GM19025 (cell line): ENCODE measurements around the gene C5orf15.
"Not testable (repeated sequence)": the region's sequence is repeated elsewhere in the genome, so short reads cannot be mapped to it uniquely, and the experiment has no call there.

Experiments used
- ATAC-seq: cut with Tn5 transposase; IDR thresholded peaks from one replicate; pipeline ENCODE4 v1.9.1; 2021; ENCODE audit warnings: mild to moderate bottlenecking, low read depth, moderate library complexity; ENCODE audit not compliant: unreplicated experiment

The C5orf15 gene

GRCh38 chr5:133994990-133995333 lies 26.5 kb upstream of the C5orf15 start:
- ATAC-seq = no peak

DNA sequence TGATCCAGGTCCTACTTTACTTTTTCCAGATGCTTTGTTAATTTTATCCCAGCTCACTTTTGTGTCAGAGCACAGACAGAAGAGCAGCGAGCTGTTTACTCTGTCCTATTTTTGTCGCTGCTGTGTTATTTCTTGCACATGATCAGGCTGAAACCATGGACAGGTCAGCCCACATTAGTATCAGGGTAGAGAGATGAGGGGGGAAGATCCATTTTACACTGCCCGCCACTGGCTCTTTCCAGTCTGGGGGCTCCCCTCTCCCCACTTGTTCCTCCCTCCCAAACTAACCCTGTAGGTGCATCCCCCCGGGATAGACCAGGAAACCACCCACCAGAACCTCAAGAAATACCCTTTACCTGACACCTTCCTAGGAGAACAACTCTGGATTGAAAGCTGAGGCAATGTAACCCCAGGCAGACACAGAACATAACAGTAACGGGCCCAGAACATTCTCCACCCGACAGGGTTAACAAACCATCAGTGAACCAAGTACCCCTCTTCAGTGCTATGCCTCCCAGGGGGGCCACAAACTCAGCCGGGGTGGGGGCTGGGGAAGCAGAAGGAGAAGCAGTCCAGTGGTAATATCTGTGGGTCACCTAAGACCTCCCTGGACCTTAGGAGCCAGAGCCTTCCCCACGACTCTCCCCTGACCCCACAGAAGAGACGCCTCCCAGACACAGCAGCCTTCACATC lies 26.0 kb upstream of the C5orf15 start:
- ATAC-seq = no peak

- no peak for ATAC-seq
Observed at GRCh38 chr5:133993185-133993936, 24.9 kb upstream of the C5orf15 start.

- no peak for ATAC-seq
Observed at GRCh38 chr5:133992429-133993155, 24.2 kb upstream of the C5orf15 start.

DNA sequence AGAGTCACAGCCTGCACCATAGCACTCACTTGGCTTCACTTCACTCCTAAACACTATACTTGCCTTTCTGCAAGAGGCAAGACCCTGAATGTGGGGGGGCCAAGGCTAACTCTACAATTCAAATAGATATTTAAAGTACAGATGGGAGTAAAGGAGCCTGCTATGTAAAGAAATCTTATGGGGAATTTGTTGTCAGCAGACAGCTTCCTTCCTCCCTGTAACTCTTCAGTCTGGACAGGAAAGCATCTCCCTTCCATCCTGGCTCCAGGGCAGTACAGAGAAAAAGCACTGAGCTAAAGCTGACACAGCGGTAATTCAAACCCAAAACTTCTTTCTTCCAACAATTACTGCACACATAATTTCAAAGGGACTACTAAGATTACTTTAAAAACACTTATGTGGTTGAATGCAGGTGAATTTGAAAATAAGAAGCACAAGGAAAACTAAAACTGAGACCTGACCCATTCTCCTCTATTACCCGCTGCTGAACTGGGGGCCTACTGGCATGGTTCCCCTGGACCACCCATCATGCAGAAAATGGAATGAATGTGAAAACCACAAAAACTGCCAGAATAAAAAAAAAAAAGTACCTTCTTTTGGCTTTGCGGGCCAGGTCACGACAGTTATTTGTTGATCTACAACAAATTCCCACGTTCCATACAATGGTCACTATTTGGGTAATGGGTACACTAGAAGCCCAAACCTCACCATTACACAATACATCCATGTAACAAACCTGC lies 22.9 kb upstream of the C5orf15 start:
- no peak for ATAC-seq

DNA sequence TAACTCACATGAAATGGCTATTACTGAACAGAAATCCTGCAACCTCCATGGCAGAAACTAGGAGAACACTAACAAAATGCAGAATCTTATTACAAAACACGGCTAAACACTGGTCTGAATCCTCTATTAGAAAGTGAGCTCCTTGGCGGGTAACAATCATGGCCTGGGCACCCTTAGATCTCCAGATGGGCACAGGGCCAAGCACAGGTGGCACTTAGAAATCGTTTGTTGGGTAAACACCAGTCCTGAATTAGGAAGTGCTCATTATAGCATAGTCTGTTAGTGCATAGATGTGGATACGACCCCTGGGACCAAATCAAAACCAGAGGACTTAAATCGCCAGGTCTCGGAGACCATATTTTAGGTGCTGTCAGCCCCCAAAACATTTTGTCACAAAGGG lies 22.0 kb upstream of the C5orf15 start:
- ATAC-seq = no peak

GRCh38 chr5:133985540-133986180 lies 17.2 kb upstream of the C5orf15 start:
- no peak for ATAC-seq

DNA sequence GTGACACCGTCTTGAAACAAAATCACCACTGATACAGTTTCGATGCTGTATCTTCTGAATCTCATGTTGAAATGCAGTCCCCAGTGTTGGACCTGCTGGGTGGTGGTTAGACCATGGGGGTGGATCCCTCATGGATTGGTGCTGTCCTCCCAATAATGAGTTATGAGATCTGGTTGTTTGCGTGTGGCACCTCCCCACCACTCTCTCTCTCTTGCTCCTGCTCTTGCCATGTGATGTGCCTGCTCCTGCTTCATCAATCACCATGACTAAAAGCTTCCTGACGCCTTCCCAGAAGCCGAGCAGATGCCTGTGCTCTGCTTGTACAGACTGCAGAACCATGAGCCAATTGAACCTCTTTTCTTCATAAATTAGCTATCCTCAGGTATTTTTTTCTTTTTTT lies 15.2 kb upstream of the C5orf15 start:
- no peak for ATAC-seq

- ATAC-seq = no peak
Observed at GRCh38 chr5:133981714-133982113, 13.3 kb upstream of the C5orf15 start.

DNA sequence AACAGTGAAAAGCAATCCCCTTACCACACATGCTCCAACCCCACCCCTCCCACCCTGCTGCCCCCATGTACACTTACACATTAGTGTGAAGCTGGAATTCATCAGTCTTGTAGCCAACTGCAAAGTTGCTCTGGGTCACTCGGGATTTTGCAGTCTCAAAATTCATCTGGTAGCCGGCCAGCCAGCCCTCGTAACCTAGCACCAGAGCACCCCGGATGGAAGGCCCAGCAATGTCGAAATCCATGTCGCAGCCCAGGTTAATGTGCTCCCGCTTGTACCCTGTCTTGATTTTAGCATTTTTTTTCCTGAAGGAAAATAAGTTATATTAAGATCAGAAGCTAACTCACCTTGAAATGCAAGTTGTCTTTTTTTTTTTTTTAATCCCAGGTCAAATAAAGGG lies 12.2 kb upstream of the C5orf15 start:
- ATAC-seq = no peak

GRCh38 chr5:133978943-133979342 lies 10.5 kb upstream of the C5orf15 start:
- no peak for ATAC-seq

DNA sequence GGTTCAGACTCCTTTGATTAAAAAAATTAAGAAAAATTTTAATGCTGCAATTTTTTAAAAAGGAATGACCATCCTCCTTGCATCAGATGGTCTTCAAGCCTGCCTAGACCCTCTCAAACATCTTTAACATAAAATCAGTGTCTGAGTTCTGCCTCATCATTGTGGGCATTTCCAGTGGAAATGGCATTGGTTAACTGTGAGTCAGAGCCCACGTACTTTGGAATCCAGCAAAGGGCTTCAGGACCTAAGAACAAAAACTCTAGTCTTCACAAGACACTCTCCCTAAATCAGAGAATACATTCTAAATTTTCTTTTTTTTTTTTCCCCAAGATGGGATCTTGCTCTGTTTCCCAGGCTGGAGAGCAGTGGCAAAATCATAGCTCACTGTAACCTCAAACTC lies 9.4 kb upstream of the C5orf15 start:
- no peak for ATAC-seq

GRCh38 chr5:133977161-133977787 lies 8.8 kb upstream of the C5orf15 start:
- peak; percentile 69 for ATAC-seq

DNA sequence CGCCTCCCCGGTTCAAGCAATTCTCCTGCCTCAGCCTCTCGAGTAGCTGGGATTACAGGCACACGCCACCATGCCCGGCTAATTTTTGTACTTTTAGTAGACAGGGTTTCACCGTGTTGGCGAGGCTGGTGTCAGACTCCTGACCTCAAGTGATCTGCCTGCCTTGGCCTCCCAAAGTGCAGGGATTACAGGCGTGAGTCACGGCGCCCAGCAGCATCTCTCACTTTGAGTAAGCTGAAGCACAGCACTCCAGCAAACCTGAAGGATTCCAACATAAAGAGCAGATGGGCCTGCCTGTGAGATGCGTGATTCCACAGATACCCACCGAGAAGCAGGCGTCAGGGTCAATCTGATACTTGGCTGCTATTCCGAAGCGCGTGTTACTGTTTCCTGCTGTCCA lies 7.1 kb upstream of the C5orf15 start:
- ATAC-seq = not testable (repeated sequence)

DNA sequence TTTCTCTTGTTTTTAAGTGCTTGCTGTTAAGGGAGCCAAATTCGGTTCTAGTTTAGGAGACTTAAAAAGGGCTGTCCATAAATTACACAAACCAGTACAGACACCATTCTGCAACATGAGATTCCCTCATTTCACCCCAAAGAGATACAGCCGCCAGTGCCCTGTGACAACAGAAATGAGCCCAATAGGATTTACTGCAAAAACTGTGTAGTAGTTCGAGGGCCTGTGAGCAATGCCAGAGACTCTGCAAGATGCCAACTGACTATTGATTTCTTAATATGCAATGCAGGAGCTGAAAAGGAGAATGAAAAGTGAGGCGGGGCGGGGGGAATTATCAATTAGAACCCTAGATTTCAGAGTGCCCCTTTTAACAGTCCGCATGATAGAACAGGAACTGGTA lies 5.7 kb upstream of the C5orf15 start:
- ATAC-seq = no peak

DNA sequence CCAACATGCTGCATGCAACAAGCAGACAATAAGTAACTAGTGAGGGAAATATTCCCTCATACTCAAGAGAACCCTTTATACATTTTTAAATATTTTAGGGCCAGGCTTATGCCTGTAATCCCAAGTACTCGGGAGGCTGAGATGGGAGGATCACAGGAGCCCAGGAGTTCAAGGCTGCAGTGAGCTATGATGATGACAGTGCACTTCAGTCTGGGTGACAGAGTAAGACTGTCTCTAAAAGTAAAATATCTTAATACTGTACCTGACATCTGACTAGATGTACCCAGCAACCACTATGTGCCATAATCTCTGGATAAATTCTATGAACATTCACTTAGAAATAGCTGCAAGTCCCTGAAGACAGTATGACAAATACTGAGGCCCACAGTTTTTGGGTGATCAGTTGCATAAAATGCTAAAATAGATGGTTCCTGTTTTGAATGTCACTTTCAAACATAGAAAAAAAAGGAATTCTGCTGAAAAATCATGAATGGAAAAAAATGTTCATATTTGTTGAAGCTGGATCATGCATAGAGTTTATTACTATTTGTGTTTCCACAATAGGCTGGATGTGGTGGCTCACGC lies 2.0 kb upstream of the C5orf15 start:
- no peak for ATAC-seq

DNA sequence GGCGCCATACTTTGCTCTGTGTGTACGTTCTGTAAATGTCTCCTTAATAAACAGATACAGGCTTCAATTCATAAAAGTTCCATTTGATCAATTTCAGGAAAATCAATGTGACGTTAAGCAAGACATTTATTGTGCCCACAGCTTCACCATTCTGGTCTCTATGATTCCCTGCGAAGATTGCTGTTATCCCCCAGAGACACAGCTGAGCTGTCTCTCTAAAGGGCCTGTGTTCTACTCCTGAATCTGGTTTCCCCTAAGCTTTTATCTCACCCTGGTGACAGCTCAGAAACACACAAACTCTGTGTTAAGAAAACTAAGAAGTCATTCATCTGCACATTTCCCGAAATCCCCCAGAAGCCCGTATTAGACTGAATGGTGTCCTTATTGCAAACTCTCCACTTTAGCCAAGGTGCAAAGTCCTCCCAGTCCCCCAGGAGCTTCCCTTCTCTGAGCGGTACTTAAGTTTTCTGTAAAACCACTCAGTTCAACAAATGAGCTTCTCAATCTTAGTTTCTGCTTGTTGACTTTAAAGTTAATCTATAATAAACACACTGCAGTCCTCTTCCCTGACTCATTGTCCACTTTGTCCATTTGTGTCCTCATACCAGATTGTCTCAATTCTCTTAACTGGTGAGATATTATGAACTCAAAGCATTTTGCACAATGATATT lies 1.4 kb upstream of the C5orf15 start:
- ATAC-seq = no peak

DNA sequence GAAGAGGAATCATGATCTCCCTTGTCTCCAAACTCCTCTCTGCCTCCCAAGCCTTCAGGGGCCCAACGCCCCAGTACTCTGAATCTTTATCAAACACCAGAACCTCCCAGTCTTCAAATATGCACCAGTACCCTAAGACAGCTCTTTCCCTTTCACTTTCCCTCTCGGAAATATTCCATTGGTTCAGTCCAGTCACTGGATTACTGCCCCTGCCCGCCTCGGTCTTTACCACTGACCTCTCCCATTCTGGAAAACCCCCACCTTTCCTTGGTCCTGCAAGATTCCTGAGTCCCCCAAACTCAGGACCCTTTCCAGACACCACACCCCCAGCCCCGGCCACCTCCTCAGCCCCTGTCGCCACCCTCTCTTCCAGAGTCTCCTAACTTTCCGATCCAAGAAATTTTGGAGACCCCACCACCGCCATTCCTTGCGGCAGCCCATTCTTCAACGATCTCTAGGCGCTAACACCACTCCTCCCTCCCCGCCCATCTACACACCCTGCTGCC lies 674 bp downstream of the C5orf15 start:
- no peak for ATAC-seq

- ATAC-seq = no peak
Observed at GRCh38 chr5:133967124-133967523, 1.3 kb downstream of the C5orf15 start.
